Fibroblast of lung (primary cell): ENCODE data around the gene NKAIN2.

Experiments used
- EZH2 ChIP-seq: IDR thresholded peaks from 2 replicates; pipeline ENCODE4 v1.5.1; 2012; ENCODE audit warnings: low read length, control low read depth, mild to moderate bottlenecking; ENCODE audit errors: missing control alignments
- TF ChIP-seq, protein P1 (sequence below), 2 donors: IDR thresholded peaks in 1 of 2; conservative IDR thresholded peaks in 1 of 2; 1 replicate in 1 of 2; 2 replicates in 1 of 2; pipeline ENCODE4 v1.5.1; 2011 to 2012; ENCODE audit warnings: low read length in 2 of 2, control low read depth in 1 of 2, inconsistent platforms in 1 of 2, low read depth in 1 of 2, mild to moderate bottlenecking in 1 of 2

GRCh38 chr6:124190256-124190655 lies 386.6 kb downstream of the NKAIN2 start:
- TF ChIP-seq, protein P1, sequence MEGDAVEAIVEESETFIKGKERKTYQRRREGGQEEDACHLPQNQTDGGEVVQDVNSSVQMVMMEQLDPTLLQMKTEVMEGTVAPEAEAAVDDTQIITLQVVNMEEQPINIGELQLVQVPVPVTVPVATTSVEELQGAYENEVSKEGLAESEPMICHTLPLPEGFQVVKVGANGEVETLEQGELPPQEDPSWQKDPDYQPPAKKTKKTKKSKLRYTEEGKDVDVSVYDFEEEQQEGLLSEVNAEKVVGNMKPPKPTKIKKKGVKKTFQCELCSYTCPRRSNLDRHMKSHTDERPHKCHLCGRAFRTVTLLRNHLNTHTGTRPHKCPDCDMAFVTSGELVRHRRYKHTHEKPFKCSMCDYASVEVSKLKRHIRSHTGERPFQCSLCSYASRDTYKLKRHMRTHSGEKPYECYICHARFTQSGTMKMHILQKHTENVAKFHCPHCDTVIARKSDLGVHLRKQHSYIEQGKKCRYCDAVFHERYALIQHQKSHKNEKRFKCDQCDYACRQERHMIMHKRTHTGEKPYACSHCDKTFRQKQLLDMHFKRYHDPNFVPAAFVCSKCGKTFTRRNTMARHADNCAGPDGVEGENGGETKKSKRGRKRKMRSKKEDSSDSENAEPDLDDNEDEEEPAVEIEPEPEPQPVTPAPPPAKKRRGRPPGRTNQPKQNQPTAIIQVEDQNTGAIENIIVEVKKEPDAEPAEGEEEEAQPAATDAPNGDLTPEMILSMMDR (conservative IDR thresholded peaks at IDR 0.05 in 1 of 2, IDR thresholded peaks at IDR 0.05 in 1 of 2; ENCODE audit: low read depth in 1 of 2, low read length in 2 of 2) = no peak
- TF ChIP-seq EZH2 = no peak
